A549 treated with CORT108297 at 1 μM for 4 hours (cell line): ENCODE measurements around the gene MUC7. TPM values are rescaled to one million over a fixed set of nuclear protein-coding genes. Genes with fewer than 3 reads are reported as not detected.

Experiments
- total RNA-seq: library from RNA; stranded (reverse); fragments of 200-300 nt; extraction: Qiagen RNA extraction; gene quantifications from 5 replicates; pipeline ENCODE4 v1.2.3, GENCODE V29; 2022

Gene MUC7
- total RNA-seq: not detected in 5 replicates

DNA sequence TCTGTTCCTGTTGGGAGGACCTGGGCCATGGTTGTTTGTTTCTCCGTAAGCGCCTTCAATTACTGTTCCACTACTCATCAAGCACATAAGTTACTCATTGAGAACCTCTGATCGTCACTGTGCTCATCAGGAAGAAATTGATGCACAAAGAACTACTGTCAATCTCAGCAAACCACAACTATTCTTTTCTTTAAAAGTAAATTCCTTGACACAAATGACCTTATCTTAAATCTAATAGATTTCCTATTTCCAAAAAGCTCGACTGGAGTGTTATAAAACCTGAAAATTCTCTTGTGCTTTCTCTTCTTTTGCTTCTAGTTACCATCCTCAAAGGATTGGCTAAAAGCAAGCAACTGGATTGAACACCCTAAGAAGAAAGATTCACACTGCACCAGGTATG, at the start of gene MUC7:
TSS of gene MUC7 (plus strand) at position 301 of the 400 bp plus-strand sequence. CDS start 1,825 bp downstream, outside the sequence.

DNA sequence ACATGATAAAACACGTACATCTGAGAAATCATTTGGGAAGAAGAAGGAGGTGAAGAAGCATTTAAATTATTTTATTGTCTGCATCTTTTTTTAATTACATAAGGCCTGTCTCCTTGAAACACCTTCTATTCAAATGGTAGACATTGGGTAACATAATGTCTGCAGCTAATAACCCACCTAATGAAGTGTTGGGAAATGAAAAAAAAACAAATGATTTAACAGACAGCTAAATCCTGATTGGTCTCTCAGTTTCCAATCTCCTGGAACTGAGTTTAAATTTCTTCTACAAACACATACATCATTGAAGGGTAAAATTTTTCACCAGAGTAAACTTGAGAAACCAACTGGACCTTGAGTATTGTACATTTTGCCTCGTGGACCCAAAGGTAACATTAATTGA, 46.3 kb downstream of the MUC7 start, which contains the start of gene AMTN:
TSS of gene AMTN (plus strand) at position 301 of the 400 bp plus-strand sequence. CDS start 209 bp downstream, outside the sequence.

Other genes with a start within 250 kb of the MUC7 start
- not detected in 5 replicates for gene FDCSP, start 246.1 kb upstream of the MUC7 start, total RNA-seq
- gene CSN3, start 229.6 kb upstream of the MUC7 start, total RNA-seq: not detected in 5 replicates
- gene CABS1, start 137.2 kb upstream of the MUC7 start, total RNA-seq: not detected in 5 replicates
- not detected in 5 replicates for gene SMR3A, start 111.4 kb upstream of the MUC7 start, total RNA-seq
- gene SMR3B, start 89.1 kb upstream of the MUC7 start, total RNA-seq: not detected in 5 replicates
- gene OPRPN, start 74.3 kb upstream of the MUC7 start, total RNA-seq: not detected in 5 replicates
- gene AMTN, start 46.4 kb downstream of the MUC7 start, total RNA-seq: 0.20 TPM in 1 of 5 replicates, not detected in the others
- not detected in 5 replicates for gene AMBN, start 120.1 kb downstream of the MUC7 start, total RNA-seq
- gene ENAM, start 156.5 kb downstream of the MUC7 start, total RNA-seq: not detected in 5 replicates
- gene JCHAIN, start 194.3 kb downstream of the MUC7 start, total RNA-seq: 0.12 to 0.46 TPM (median 0.15 TPM) in 3 of 5 replicates, not detected in the others
- gene UTP3, start 216.3 kb downstream of the MUC7 start, total RNA-seq: 32.0 to 48.0 TPM (median 35.8 TPM) in 5 replicates
- gene RUFY3, start 249.8 kb downstream of the MUC7 start, total RNA-seq: 6.4 to 8.5 TPM (median 7.7 TPM) in 5 replicates